Measurements from ENCODE around the gene FOXJ1.

The FOXJ1 gene

DNA sequence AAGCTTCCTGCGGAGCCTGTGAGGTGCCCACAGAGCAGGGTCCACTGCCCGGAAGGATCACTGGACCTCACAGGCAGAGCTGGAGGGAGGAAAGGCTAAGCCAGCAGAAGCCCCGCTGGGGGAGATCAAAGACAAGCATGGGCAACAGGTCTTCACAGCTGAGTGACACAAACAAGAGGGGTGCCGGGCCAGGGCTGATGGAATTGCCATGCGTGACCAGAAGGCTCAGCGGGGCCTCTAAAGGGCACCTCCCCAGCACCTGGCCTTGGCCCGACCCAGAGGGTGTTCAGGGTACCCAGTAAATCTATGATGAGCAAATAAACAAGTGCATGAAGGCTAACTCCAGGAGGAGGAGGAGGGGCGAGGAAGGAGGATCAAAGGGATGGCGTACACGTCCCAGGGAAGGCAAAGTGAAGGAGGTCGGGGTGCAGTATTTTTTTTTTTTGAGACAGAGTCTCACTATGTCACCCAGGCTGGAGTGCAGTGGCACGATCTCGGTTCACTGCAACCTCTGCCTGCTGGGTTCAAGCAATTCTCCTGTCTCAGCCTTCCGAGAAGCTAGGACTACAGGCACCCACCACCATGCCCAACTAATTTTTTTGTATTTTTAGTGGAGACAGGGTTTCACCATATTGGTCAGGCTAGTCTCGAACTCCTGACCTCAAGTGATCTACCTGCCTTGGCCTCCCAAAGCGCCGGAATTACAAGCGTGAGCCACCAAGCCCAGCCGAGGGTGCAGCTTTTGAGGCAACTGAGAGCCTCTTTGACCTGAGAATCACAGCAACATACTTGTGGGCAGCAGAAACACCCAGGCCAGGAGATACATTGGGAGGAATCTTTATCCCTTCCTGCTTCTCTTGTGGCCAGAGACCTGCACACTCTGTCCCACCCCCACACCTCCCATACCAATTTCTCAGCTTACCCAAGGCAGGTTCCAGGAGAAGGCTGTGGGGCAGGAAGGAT is 21.4 kb downstream of the FOXJ1 start:
- POLR2A ChIA-PET, result no interaction called here
- H3K36me3 ChIP-seq (ENCODE audit: control insufficient read depth in 2 of 2, insufficient read depth in 1 of 2, low read length in 2 of 2), result no peaks in the 10 kb centered on the region
- CTCF ChIA-PET, result interaction anchor here (0.6 to 11.8 kb wide), 20 partner anchors 8 to 291 kb away, joined by 3 to 191 read pairs (median 4); no protein-coding TSS in a partner anchor
- no peaks in the 10 kb centered on the region for H3K4me1 ChIP-seq (ENCODE audit: control insufficient read depth, insufficient read depth, low read length)
- no peak overlapping the region for H3K4me3 ChIP-seq (ENCODE audit: low read depth, low read length)
- H3K27ac ChIP-seq (ENCODE audit: extremely low read depth, low read depth, low read length), result no peak overlapping the region
- TF ChIP-seq HOXA7 (CRISPR knock-in tag; IDR thresholded peaks at IDR 0.05; ENCODE audit: borderline replicate concordance), result no peak
- TF ChIP-seq ZNF580 (tag by site-specific recombination; IDR thresholded peaks at IDR 0.05), result no peak
- TF ChIP-seq PRDM10 (tag by site-specific recombination; IDR thresholded peaks at IDR 0.05), result peak; percentile 40; the same call in 1 of the 2 replicates
- TF ChIP-seq ZNF157 (tag by site-specific recombination; IDR thresholded peaks at IDR 0.05), result peak; percentile 95
- peak; percentile 76 for TF ChIP-seq SCRT2 (tag by site-specific recombination; IDR thresholded peaks at IDR 0.05)
- no peak for TF ChIP-seq ZBTB17 (tag by site-specific recombination; IDR thresholded peaks at IDR 0.05)
- no peak for TF ChIP-seq ZBTB48 (tag by site-specific recombination; IDR thresholded peaks at IDR 0.05)
- H3K9me3 ChIP-seq (ENCODE audit: control insufficient read depth, insufficient read depth, low read depth, low read length), result no peaks in the 10 kb centered on the region

DNA sequence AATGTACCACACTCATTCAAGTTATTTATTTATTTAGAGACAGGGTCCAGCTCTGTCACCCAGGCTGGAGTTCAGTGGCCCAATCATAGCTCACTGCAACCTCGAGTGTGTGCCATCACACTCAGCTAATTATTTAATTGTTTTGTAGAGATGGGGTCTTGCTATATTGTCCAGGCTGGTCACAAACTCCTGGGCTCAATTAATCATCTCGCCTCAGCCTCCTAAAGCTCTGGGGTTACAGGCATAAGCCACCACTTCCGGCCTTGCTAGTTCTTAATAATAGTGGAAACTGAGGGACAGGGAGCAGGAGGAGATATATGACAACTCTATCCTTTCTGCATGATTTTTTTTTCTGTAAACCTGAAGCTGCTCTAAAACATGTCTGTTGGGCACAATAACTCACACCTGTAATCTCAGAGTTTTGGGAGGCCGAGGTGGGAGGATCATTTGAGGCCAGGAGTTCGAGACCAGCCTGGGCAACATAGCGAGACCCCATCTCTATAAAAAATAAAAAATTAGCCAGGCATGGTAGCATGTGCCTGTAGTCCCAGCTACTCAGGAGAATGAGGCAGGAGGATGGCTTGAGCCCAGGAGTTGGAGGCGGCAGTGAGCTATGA is 25.8 kb downstream of the FOXJ1 start:
- POLR2A ChIA-PET, result interaction anchor here (0.6 to 1.6 kb wide), 2 partner anchors 127 to 150 kb away, joined by 3 to 5 read pairs; partner anchors contain the start of gene UBALD2
- no peaks in the 10 kb centered on the region for H3K4me1 ChIP-seq (ENCODE audit: control insufficient read depth, insufficient read depth, low read length)
- H3K4me3 ChIP-seq (ENCODE audit: low read depth, low read length), result no peak overlapping the region
- TF ChIP-seq ZNF155 (tag by site-specific recombination; IDR thresholded peaks at IDR 0.05), result no peak
- peak; percentile 74 for TF ChIP-seq ZNF121 (tag by site-specific recombination; IDR thresholded peaks at IDR 0.05)
- CTCF ChIA-PET, result interaction anchor here (0.6 to 1.7 kb wide), 10 partner anchors 8 to 258 kb away, joined by 3 to 12 read pairs (median 5); no protein-coding TSS in a partner anchor
- no peak overlapping the region for H3K27ac ChIP-seq (ENCODE audit: extremely low read depth, low read depth, low read length)
- H3K9me3 ChIP-seq (ENCODE audit: control insufficient read depth, insufficient read depth, low read depth, low read length), result no peaks in the 10 kb centered on the region
- no peaks in the 10 kb centered on the region for H3K36me3 ChIP-seq (ENCODE audit: control insufficient read depth in 2 of 2, insufficient read depth in 1 of 2, low read length in 2 of 2)

DNA sequence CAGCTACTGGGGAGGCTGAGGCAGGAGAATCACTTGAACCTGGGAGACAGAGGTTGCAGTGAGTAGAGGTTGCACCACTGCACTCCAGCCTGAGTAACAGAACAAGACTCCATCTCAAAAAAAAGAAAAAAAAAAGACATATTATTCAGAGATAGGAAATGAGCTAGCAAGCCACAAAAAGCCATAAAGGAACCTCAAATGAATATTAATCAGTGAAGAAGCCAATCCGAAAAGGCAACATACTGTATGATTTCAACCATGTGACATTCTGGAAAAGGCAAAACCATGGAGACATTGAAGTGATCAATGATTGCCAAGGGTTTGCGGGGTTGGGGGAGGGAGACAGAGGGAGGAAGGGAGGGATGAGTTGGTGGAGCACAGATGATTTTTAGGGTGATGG is 29.1 kb downstream of the FOXJ1 start:
- Histone ChIP-seq H3K36me3 (ENCODE audit: control insufficient read depth in 2 of 2, insufficient read depth in 1 of 2, low read length in 2 of 2) (no peaks in the 10 kb centered on the region), H3K4me1 (ENCODE audit: control insufficient read depth, insufficient read depth, low read length) (no peaks in the 10 kb centered on the region), H3K4me3 (ENCODE audit: low read depth, low read length) (no peak overlapping the region), H3K9me3 (ENCODE audit: control insufficient read depth, insufficient read depth, low read depth, low read length) (no peaks in the 10 kb centered on the region), H3K27ac (ENCODE audit: extremely low read depth, low read depth, low read length) (no peak overlapping the region)
- CTCF ChIA-PET, result interaction anchor here (1.0 to 1.8 kb wide), 4 partner anchors 8 to 168 kb away, joined by 3 to 11 read pairs (median 4); no protein-coding TSS in a partner anchor
- POLR2A ChIA-PET, result no interaction called here
- no peak for TF ChIP-seq ZBTB26 (tag by site-specific recombination; optimal IDR thresholded peaks at IDR 0.05)
- no peak for TF ChIP-seq SETDB1 (IDR thresholded peaks at IDR 0.05; ENCODE audit: insufficient read length, low read length)
- TF ChIP-seq GLIS2 (tag by site-specific recombination; IDR thresholded peaks at IDR 0.05), result no peak
- no peak for TF ChIP-seq EGR2 (tag by site-specific recombination; IDR thresholded peaks at IDR 0.05; ENCODE audit: low read depth)
- no peak for TF ChIP-seq ZBTB1 (tag by site-specific recombination; IDR thresholded peaks at IDR 0.05)
- no peak for TF ChIP-seq ZNF366 (tag by site-specific recombination; conservative IDR thresholded peaks at IDR 0.05)
- TF ChIP-seq ZNF114 (tag by site-specific recombination; IDR thresholded peaks at IDR 0.05), result no peak
- no peak for TF ChIP-seq IKZF3 (tag by site-specific recombination; IDR thresholded peaks at IDR 0.05)
- no peak for TF ChIP-seq GFI1B (tag by site-specific recombination; IDR thresholded peaks at IDR 0.05)
- no peak for TF ChIP-seq ZBTB49 (tag by site-specific recombination; IDR thresholded peaks at IDR 0.05; ENCODE audit: low read depth)
- no peak for TF ChIP-seq RBAK (tag by site-specific recombination; IDR thresholded peaks at IDR 0.05)
- TF ChIP-seq ZNF549 (tag by site-specific recombination; IDR thresholded peaks at IDR 0.05), result no peak
- no peak for TF ChIP-seq ZNF214 (tag by site-specific recombination; IDR thresholded peaks at IDR 0.05; ENCODE audit: borderline replicate concordance)
- no peak for TF ChIP-seq TCF7L2 (IDR thresholded peaks at IDR 0.05; ENCODE audit: borderline replicate concordance, low read depth, low read length)

All from HEK293 (cell line).